ENCODE data around the gene DAP. TPM values are rescaled to one million over a fixed set of nuclear protein-coding genes. Genes with fewer than 3 reads are reported as not detected.

The DAP gene
- total RNA-seq, 1 experiment from 2014 or later: 47.2 TPM

DNA sequence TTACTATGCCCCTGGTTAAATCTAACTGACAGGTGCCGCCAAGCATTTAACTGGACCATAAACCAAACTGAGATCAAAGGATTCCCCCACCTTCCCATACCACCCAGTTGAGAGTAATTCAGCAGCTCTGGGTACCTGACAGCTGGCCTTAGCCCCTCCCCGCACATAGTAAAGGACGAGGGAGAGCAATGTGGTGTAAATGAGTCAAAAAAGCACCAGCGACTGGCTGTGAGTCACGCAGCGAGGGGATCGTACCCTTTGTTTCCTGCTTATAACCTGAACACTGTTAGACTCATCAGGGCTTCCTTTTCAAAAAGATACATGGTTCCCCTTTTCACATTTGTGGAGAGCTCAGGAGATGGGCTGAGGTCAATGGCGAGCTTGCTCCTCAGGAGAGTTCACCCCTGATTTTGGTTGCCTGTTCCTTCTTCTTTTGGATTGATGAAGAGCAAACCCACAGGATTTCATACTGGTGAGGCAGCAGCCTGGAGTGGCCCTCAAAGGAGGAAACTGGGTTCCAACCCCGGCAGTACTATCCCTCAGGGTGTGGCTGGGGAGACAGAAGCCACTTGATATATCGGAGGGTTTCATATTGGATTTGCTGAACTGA is 125.7 kb downstream of the DAP start:
- Histone ChIP-seq H3K27ac (ENCODE audit: insufficient read length, low read depth, low read length) (no peak overlapping the region), H3K56ac (ENCODE audit: insufficient read length, low read depth, low read length) (no peak overlapping the region), H2AFZ (ENCODE audit: low read length) (no peak overlapping the region), H4K91ac (ENCODE audit: insufficient read length, low read depth, low read length) (no peak overlapping the region), H2BK15ac (ENCODE audit: low read depth, low read length) (no peak overlapping the region), H2BK120ac (ENCODE audit: low read depth, low read length, poor library complexity, severe bottlenecking) (no peak overlapping the region), H3K79me2 (ENCODE audit: insufficient read depth, low read length) (peaks cover 3% of the 10 kb centered on the region; the same call in 1 of the 2 replicates), H4K20me1 (ENCODE audit: control insufficient read depth, insufficient read depth, insufficient read length) (no peaks in the 10 kb centered on the region), H3K4me2 (ENCODE audit: insufficient read depth, insufficient read length, low read length) (no peak overlapping the region), H3K18ac (ENCODE audit: insufficient read length, low read depth, low read length) (no peak overlapping the region), H3K23me2 (ENCODE audit: insufficient read length, low read depth, low read length, poor library complexity, severe bottlenecking) (peaks cover 5% of the 10 kb centered on the region), H2AK5ac (ENCODE audit: insufficient read length, low read length) (no peak overlapping the region), H2BK12ac (ENCODE audit: insufficient read length, low read depth, low read length) (no peak overlapping the region), H3K79me1 (ENCODE audit: insufficient read depth, low read depth, low read length, poor library complexity, severe bottlenecking) (no peaks in the 10 kb centered on the region), H3K27me3 (ENCODE audit: insufficient read depth, low read length) (no peaks in the 10 kb centered on the region), H3K14ac (ENCODE audit: insufficient read depth, low read length) (no peak overlapping the region), H3T11ph (ENCODE audit: low read length) (no peak overlapping the region), H2BK5ac (ENCODE audit: insufficient read length, low read length) (no peak overlapping the region), H3K9ac (ENCODE audit: extremely low read depth, insufficient read length, low read length) (no peak overlapping the region), H3K23ac (ENCODE audit: insufficient read length, low read depth, low read length) (no peak overlapping the region), H3K4me1 (ENCODE audit: insufficient read depth, low read length) (peaks cover 19% of the 10 kb centered on the region; the same call in 1 of the 2 replicates), H4K8ac (replicated peaks; ENCODE audit: insufficient read length, low read depth, low read length) (no peak overlapping the region), H4K5ac (ENCODE audit: insufficient read length, low read depth, low read length) (no peak overlapping the region), H3K4ac (ENCODE audit: low read depth, low read length) (no peak overlapping the region), H3K9me3 (ENCODE audit: control insufficient read depth, low read depth, low read length) (no peaks in the 10 kb centered on the region), H2BK20ac (ENCODE audit: low read depth, low read length, poor library complexity, severe bottlenecking) (no peak overlapping the region)
- no peak for DNase-seq
- TF ChIP-seq, protein P1, sequence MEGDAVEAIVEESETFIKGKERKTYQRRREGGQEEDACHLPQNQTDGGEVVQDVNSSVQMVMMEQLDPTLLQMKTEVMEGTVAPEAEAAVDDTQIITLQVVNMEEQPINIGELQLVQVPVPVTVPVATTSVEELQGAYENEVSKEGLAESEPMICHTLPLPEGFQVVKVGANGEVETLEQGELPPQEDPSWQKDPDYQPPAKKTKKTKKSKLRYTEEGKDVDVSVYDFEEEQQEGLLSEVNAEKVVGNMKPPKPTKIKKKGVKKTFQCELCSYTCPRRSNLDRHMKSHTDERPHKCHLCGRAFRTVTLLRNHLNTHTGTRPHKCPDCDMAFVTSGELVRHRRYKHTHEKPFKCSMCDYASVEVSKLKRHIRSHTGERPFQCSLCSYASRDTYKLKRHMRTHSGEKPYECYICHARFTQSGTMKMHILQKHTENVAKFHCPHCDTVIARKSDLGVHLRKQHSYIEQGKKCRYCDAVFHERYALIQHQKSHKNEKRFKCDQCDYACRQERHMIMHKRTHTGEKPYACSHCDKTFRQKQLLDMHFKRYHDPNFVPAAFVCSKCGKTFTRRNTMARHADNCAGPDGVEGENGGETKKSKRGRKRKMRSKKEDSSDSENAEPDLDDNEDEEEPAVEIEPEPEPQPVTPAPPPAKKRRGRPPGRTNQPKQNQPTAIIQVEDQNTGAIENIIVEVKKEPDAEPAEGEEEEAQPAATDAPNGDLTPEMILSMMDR (conservative IDR thresholded peaks at IDR 0.05): no peak
- Mint-ChIP-seq H3K27ac (peak overlapping the region; percentile 33 to 51 (median 38); a peak in 4 of 7 replicates), H3K27me3 (ENCODE audit: low read depth) (peaks cover 11% of the 10 kb centered on the region), H3K9me3 (peaks cover 3 to 5% of the 10 kb centered on the region in 2 experiments; a peak in 3 of 5 replicates), H3K36me3 (ENCODE audit: insufficient read depth in 1 of 3, low read depth in 3 of 3) (peaks cover 0 to 5% (median 0%) of the 10 kb centered on the region in 3 experiments; a peak in 3 of 7 replicates), H3K4me1 (peaks cover 60 to 61% of the 10 kb centered on the region in 2 experiments), H3K4me3 (no peak overlapping the region)
- no CpG with 5 or more reads among the region's 10 CpGs for WGBS (ENCODE audit: extremely low coverage, insufficient read length, low lambda C conversion rate)

Data from H9 (cell line).